Chondrocyte (in vitro differentiated cells): Measurements from ENCODE around the gene TRAPPC2B. TPM values are rescaled to one million over a fixed set of nuclear protein-coding genes. Genes with fewer than 3 reads are reported as not detected.
A peak's percentile ranks its signal among the peaks of the same experiment; 100 is the strongest.

ENCODE experiments used
- DNase-seq: peaks from one replicate; pipeline ENCODE4 v3.0.0; 2021; ENCODE audit warnings: mixed read lengths, low spot score
- H3K27ac Mint-ChIP-seq: one replicate; pipeline ENCODE4 v1.8.0; 2021; ENCODE audit warnings: mild to moderate bottlenecking, moderate library complexity, mixed read lengths; ENCODE audit not compliant: unreplicated experiment
- H3K27me3 Mint-ChIP-seq: 2 replicates; pipeline ENCODE4 v1.8.0; 2021; ENCODE audit warnings: low read depth, mixed read lengths
- H3K36me3 Mint-ChIP-seq: 2 replicates; pipeline ENCODE4 v1.8.0; 2021; ENCODE audit warnings: low read depth, mixed read lengths
- H3K4me1 Mint-ChIP-seq: 2 replicates; pipeline ENCODE4 v1.8.0; 2021; ENCODE audit warnings: low read depth, mild to moderate bottlenecking, mixed read lengths
- H3K4me3 Mint-ChIP-seq: one replicate; pipeline ENCODE4 v1.8.0; 2021; ENCODE audit warnings: mild to moderate bottlenecking, moderate library complexity, mixed read lengths; ENCODE audit not compliant: unreplicated experiment
- H3K9me3 Mint-ChIP-seq: 2 replicates; pipeline ENCODE4 v1.8.0; 2021; ENCODE audit warnings: low read depth, mixed read lengths
- CTCF ChIP-seq: fragments of 200-600 bp; sonication (generic); IDR thresholded peaks from 2 replicates; pipeline ENCODE4 v1.5.0; 2021; ENCODE audit warnings: antibody characterized with exemption, mild to moderate bottlenecking, moderate library complexity
- total RNA-seq: library from RNA; stranded (reverse); gene quantifications from 3 replicates; pipeline ENCODE4 v1.2.1, GENCODE V29; 2021

Gene TRAPPC2B
- total RNA-seq, 1 donor from 2014 or later, result 9.9 TPM

GRCh38 chr19:57338877-57339276 is 24.5 kb upstream of the TRAPPC2B start:
- Mint-ChIP-seq H3K27me3 (no peaks in the 10 kb centered on the region), H3K4me1 (peaks cover 10% of the 10 kb centered on the region), H3K27ac (peak overlapping the region; percentile 28), H3K4me3 (no peak overlapping the region), H3K9me3 (no peaks in the 10 kb centered on the region), H3K36me3 (peaks cover 2% of the 10 kb centered on the region)
- no peak for TF ChIP-seq CTCF
- DNase-seq, result no peak

- H3K27me3 Mint-ChIP-seq, result no peaks in the 10 kb centered on the region
- TF ChIP-seq CTCF, result no peak
Observed at GRCh38 chr19:57342582-57342981, 20.8 kb upstream of the TRAPPC2B start.

GRCh38 chr19:57348136-57348535 is 15.2 kb upstream of the TRAPPC2B start:
- Mint-ChIP-seq H3K4me1 (peaks cover 32% of the 10 kb centered on the region), H3K9me3 (peaks cover 9% of the 10 kb centered on the region), H3K27ac (peak overlapping the region; percentile 85), H3K4me3 (no peak overlapping the region), H3K27me3 (no peaks in the 10 kb centered on the region), H3K36me3 (peaks cover 12% of the 10 kb centered on the region)
- TF ChIP-seq CTCF, result no peak
- DNase-seq, result no peak

More at GRCh38 chr19:57342582-57342981, 20.8 kb upstream of the TRAPPC2B start:
- Mint-ChIP-seq H3K36me3 (no peaks in the 10 kb centered on the region), H3K27ac (no peak overlapping the region), H3K9me3 (no peaks in the 10 kb centered on the region), H3K4me1 (peaks cover 10% of the 10 kb centered on the region), H3K4me3 (no peak overlapping the region)
- no peak for DNase-seq

- Mint-ChIP-seq H3K9me3 (peaks cover 14% of the 10 kb centered on the region), H3K27me3 (no peaks in the 10 kb centered on the region), H3K36me3 (peaks cover 39% of the 10 kb centered on the region), H3K4me1 (peaks cover 37% of the 10 kb centered on the region), H3K4me3 (peak within 1 kb of the TSS; percentile 93), H3K27ac (peak within 1 kb of the TSS; percentile 96)
- no peak for TF ChIP-seq CTCF
- DNase-seq, result peak; percentile 96
Observed at GRCh38 chr19:57350877-57351805, 12.2 kb upstream of the TRAPPC2B start, which contains the start of gene ZNF304. Gene ZNF304, plus strand, starts transcription at chr19:57351271. Its CDS starts 394 bp downstream, at chr19:57351665.

GRCh38 chr19:57351867-57352266 is 11.5 kb upstream of the TRAPPC2B start:
- Mint-ChIP-seq H3K27me3 (no peaks in the 10 kb centered on the region), H3K4me3 (peak overlapping the region; percentile 93), H3K36me3 (peaks cover 46% of the 10 kb centered on the region), H3K4me1 (peaks cover 37% of the 10 kb centered on the region), H3K27ac (peak overlapping the region; percentile 96), H3K9me3 (peaks cover 20% of the 10 kb centered on the region)
- TF ChIP-seq CTCF, result no peak
- no peak for DNase-seq
